ENCODE results near the gene POU2AF3.
"Not testable (repeated sequence)": the region's sequence is repeated elsewhere in the genome, so short reads cannot be mapped to it uniquely, and the experiment has no call there.

Gene POU2AF3

GRCh38 chr11:111260811-111261210 is 37.5 kb upstream of the POU2AF3 start:
- Histone ChIP-seq H3K4me1 (ENCODE audit: insufficient read depth, low read length, severe bottlenecking) (no peaks in the 10 kb centered on the region), H4K20me1 (ENCODE audit: insufficient read depth, low read length) (no peaks in the 10 kb centered on the region), H3F3A (ENCODE audit: insufficient read depth, low read length) (no peaks in the 10 kb centered on the region), H3K4me3 (ENCODE audit: low read depth, low read length, poor library complexity, severe bottlenecking) (no peak overlapping the region), H3K27ac (ENCODE audit: low read depth, low read length, poor library complexity, severe bottlenecking) (no peak overlapping the region), H3K9ac (ENCODE audit: low read length) (no peak overlapping the region), H3K4me2 (ENCODE audit: low read length) (no peak overlapping the region), H3K79me2 (ENCODE audit: insufficient read depth, low read length) (no peaks in the 10 kb centered on the region), H3K9me2 (ENCODE audit: low read depth, low read length) (no peaks in the 10 kb centered on the region), H3K36me3 (ENCODE audit: insufficient read depth, low read length) (no peaks in the 10 kb centered on the region), H2AFZ (ENCODE audit: low read length) (no peak overlapping the region), H3K27me3 (ENCODE audit: insufficient read depth, low read length) (peaks cover 12% of the 10 kb centered on the region), H3K9me3 (ENCODE audit: low read length) (no peaks in the 10 kb centered on the region)
- TF ChIP-seq EZH2 (IDR thresholded peaks at IDR 0.05; ENCODE audit: borderline replicate concordance, low read length) (no peak), CTCF (IDR thresholded peaks at IDR 0.05; ENCODE audit: low read length) (no peak)

GRCh38 chr11:111264646-111265045 is 33.7 kb upstream of the POU2AF3 start:
- Histone ChIP-seq H3K79me2 (ENCODE audit: insufficient read depth, low read length) (no peaks in the 10 kb centered on the region), H3K4me1 (ENCODE audit: insufficient read depth, low read length, severe bottlenecking) (no peaks in the 10 kb centered on the region), H3K36me3 (ENCODE audit: insufficient read depth, low read length) (no peaks in the 10 kb centered on the region), H3K9ac (ENCODE audit: low read length) (no peak overlapping the region), H3K4me3 (ENCODE audit: low read depth, low read length, poor library complexity, severe bottlenecking) (no peak overlapping the region), H3K4me2 (ENCODE audit: low read length) (no peak overlapping the region), H4K20me1 (ENCODE audit: insufficient read depth, low read length) (no peaks in the 10 kb centered on the region), H3K27ac (ENCODE audit: low read depth, low read length, poor library complexity, severe bottlenecking) (no peak overlapping the region), H3K27me3 (ENCODE audit: insufficient read depth, low read length) (peaks cover 8% of the 10 kb centered on the region), H2AFZ (ENCODE audit: low read length) (no peak overlapping the region), H3K9me3 (ENCODE audit: low read length) (no peaks in the 10 kb centered on the region), H3F3A (ENCODE audit: insufficient read depth, low read length) (no peaks in the 10 kb centered on the region), H3K9me2 (ENCODE audit: low read depth, low read length) (no peaks in the 10 kb centered on the region)
- TF ChIP-seq CTCF (IDR thresholded peaks at IDR 0.05; ENCODE audit: low read length) (no peak), EZH2 (IDR thresholded peaks at IDR 0.05; ENCODE audit: borderline replicate concordance, low read length) (no peak)

GRCh38 chr11:111265421-111265820 is 32.9 kb upstream of the POU2AF3 start:
- Histone ChIP-seq H3K4me1 (ENCODE audit: insufficient read depth, low read length, severe bottlenecking) (no peaks in the 10 kb centered on the region), H3F3A (ENCODE audit: insufficient read depth, low read length) (no peaks in the 10 kb centered on the region), H3K27ac (ENCODE audit: low read depth, low read length, poor library complexity, severe bottlenecking) (no peak overlapping the region), H3K9me3 (ENCODE audit: low read length) (no peaks in the 10 kb centered on the region), H3K79me2 (ENCODE audit: insufficient read depth, low read length) (no peaks in the 10 kb centered on the region), H3K4me3 (ENCODE audit: low read depth, low read length, poor library complexity, severe bottlenecking) (no peak overlapping the region), H4K20me1 (ENCODE audit: insufficient read depth, low read length) (no peaks in the 10 kb centered on the region), H3K27me3 (ENCODE audit: insufficient read depth, low read length) (peaks cover 5% of the 10 kb centered on the region; the same call in 1 of the 2 replicates), H3K4me2 (ENCODE audit: low read length) (no peak overlapping the region), H2AFZ (ENCODE audit: low read length) (no peak overlapping the region), H3K9me2 (ENCODE audit: low read depth, low read length) (no peaks in the 10 kb centered on the region), H3K9ac (ENCODE audit: low read length) (no peak overlapping the region), H3K36me3 (ENCODE audit: insufficient read depth, low read length) (no peaks in the 10 kb centered on the region)
- TF ChIP-seq CTCF (IDR thresholded peaks at IDR 0.05; ENCODE audit: low read length) = no peak
- TF ChIP-seq EZH2 (IDR thresholded peaks at IDR 0.05; ENCODE audit: borderline replicate concordance, low read length) = no peak

GRCh38 chr11:111268303-111268702 is 30.0 kb upstream of the POU2AF3 start:
- H2AFZ ChIP-seq (ENCODE audit: low read length); H3K27me3 ChIP-seq (ENCODE audit: insufficient read depth, low read length); H3K9ac ChIP-seq (ENCODE audit: low read length); H3K9me2 ChIP-seq (ENCODE audit: low read depth, low read length); H3F3A ChIP-seq (ENCODE audit: insufficient read depth, low read length); H3K79me2 ChIP-seq (ENCODE audit: insufficient read depth, low read length); H3K4me3 ChIP-seq (ENCODE audit: low read depth, low read length, poor library complexity, severe bottlenecking); H4K20me1 ChIP-seq (ENCODE audit: insufficient read depth, low read length); H3K4me1 ChIP-seq (ENCODE audit: insufficient read depth, low read length, severe bottlenecking); H3K36me3 ChIP-seq (ENCODE audit: insufficient read depth, low read length); H3K27ac ChIP-seq (ENCODE audit: low read depth, low read length, poor library complexity, severe bottlenecking); H3K9me3 ChIP-seq (ENCODE audit: low read length); H3K4me2 ChIP-seq (ENCODE audit: low read length): not testable (repeated sequence)

All from OCI-LY1 (cell line).